DOHH2 (cell line): ENCODE measurements around the gene SKOR1.

Experiments
- CTCF ChIP-seq: fragments of 200-600 bp; sonication (generic); IDR thresholded peaks from one replicate; pipeline ENCODE4 v1.5.1; 2014; ENCODE audit warnings: antibody characterized with exemption, mild to moderate bottlenecking, low read depth, low read length; ENCODE audit not compliant: poor library complexity, severe bottlenecking
- EZH2phosphoT487 ChIP-seq: fragments of 200-600 bp; sonication (generic); IDR thresholded peaks from 2 replicates; pipeline ENCODE4 v1.6.1; 2017; ENCODE audit warnings: borderline replicate concordance, mild to moderate bottlenecking, antibody characterized with exemption, low read length, moderate library complexity, mixed read lengths

GRCh38 chr15:67850336-67850735, 25.0 kb downstream of the SKOR1 start:
- TF ChIP-seq CTCF (no peak), EZH2phosphoT487 (no peak)
